ENCODE data around the gene VN1R4.
"Not testable (repeated sequence)": the region's sequence is repeated elsewhere in the genome, so short reads cannot be mapped to it uniquely, and the experiment has no call there.

Gene VN1R4

DNA sequence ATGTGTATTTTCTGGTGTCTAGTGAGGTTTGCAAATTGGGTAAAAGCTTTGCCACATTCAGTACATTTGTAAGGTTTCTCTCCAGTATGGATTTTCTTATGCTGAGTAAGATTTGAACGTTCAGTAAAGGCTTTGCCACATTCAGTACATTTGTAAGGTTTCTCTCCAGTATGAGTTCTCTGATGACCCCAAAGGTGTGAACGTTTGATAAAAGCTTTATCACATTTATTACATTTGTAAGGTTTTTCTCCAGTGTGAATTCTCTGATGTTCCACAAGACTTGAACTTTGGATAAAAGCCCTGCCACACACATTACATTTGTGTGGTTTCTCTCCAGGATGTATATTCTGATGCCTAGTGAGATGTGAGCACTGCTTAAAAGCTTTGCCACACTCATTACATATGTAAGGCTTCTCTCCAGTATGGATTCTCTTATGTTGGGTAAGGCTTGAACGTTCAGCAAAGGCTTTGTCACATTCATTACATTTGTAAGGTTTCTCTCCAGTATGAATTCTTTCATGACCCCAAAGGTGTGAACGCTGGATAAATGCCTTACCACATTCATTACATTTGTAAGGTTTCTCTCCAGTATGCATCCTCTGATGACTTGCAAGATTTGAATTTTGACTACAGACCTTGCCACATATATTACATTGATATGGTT is 30.3 kb downstream of the VN1R4 start:
- no peak overlapping the region for H3K27ac ChIP-seq
- TF ChIP-seq, protein P1, sequence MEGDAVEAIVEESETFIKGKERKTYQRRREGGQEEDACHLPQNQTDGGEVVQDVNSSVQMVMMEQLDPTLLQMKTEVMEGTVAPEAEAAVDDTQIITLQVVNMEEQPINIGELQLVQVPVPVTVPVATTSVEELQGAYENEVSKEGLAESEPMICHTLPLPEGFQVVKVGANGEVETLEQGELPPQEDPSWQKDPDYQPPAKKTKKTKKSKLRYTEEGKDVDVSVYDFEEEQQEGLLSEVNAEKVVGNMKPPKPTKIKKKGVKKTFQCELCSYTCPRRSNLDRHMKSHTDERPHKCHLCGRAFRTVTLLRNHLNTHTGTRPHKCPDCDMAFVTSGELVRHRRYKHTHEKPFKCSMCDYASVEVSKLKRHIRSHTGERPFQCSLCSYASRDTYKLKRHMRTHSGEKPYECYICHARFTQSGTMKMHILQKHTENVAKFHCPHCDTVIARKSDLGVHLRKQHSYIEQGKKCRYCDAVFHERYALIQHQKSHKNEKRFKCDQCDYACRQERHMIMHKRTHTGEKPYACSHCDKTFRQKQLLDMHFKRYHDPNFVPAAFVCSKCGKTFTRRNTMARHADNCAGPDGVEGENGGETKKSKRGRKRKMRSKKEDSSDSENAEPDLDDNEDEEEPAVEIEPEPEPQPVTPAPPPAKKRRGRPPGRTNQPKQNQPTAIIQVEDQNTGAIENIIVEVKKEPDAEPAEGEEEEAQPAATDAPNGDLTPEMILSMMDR (IDR thresholded peaks at IDR 0.05), result no peak

DNA sequence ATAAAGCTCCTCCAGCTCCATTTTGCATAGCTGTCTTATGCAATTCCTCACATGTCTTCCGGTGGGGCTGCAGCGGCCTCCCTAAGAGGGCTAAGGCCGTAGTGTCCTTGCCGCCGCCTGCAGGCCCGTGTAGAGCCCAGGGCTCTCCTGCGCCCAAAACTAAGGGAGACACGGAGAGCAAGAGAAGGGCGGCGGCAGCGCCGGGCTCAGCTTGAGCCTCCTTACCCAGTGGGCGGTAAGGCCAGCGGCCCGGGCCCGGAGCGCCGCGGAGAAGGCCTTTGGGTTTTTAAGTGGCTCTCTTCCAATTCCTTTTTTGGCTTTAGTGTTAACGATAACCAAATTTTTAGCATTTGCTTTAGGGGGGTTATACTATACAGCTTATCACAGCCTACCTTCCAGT is 42.9 kb downstream of the VN1R4 start:
- TF ChIP-seq ZFX (IDR thresholded peaks at IDR 0.05; ENCODE audit: borderline replicate concordance), result no peak
- TF ChIP-seq, protein P1 (IDR thresholded peaks at IDR 0.05), result no peak
- H3K27ac ChIP-seq, result no peak overlapping the region

DNA sequence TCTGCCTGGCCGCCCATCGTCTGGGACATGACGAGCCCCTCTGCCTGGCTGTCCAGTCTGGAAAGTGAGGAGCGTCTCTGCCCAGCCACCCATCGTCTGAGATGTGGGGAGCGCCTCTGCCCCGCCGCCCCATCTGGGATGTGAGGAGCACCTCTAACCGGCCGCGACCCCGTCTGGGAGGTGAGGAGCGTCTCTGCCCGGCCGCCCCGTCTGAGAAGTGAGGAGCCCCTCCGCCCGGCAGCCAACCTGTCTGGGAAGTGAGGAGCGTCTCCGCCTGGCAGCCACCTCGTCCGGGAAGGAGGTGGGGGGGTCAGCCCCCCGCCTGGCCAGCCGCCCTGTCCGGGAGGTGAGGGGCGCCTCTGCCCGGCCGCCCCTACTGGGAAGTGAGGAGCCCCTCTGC is 44.8 kb downstream of the VN1R4 start:
- H3K27ac ChIP-seq, result not testable (repeated sequence)
